Caki2 (cell line): ENCODE data around the gene BHLHE23. TPM values are rescaled to one million over a fixed set of nuclear protein-coding genes. Genes with fewer than 3 reads are reported as not detected.

ENCODE experiments used
- DNase-seq: peaks from one replicate; pipeline ENCODE4 v3.0.0-alpha.2; 2015; ENCODE audit warnings: low read depth
- in situ Hi-C: cut with HindIII; loops from 2 replicates; pipeline ENCODE4 v1.10.0; 2016; ENCODE audit warnings: low sequenced_read_pairs, low pct_unique_long_range_greater_than_20kb, mixed read lengths
- total RNA-seq: library from RNA; depleted of rRNA; stranded (reverse); fragments of >200 nt; shearing (Covaris generic); gene quantifications from 2 replicates; pipeline ENCODE4 v1.2.3, GENCODE V29; 2014; ENCODE audit warnings: low replicate concordance

The BHLHE23 gene
- total RNA-seq, 1 experiment from 2014 or later, result not detected

- in situ Hi-C loops, result loop anchor here (25.0 kb wide), 1 partner anchor 140 kb away; the partner anchor contains the start of gene TCFL5
- no peak for DNase-seq
Observed at GRCh38 chr20:63002511-63002910, 4.3 kb downstream of the BHLHE23 start.

DNA sequence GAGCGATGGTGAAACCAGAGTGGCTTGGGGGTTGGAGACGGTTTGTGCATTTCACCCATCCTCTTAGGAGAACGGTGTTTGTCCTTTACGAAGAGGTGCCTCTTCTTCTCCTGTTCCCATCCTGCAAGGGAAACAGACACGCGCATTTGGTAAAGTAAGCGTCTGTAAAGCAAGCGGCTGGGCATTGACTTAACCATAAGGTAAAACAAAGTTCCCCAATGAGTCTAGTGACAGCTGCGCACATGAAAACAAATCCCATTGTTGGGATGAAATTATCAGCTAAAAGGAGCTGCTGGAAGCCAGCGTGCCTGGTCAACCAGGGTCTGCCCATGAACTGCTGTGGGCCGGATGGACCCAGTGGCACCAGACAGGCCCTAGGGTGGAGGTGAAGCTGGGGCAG lies 5.8 kb downstream of the BHLHE23 start:
- no peak for DNase-seq
- in situ Hi-C loops, result loop anchor here (25.0 kb wide), 1 partner anchor 139 kb away; the partner anchor contains the start of gene TCFL5

DNA sequence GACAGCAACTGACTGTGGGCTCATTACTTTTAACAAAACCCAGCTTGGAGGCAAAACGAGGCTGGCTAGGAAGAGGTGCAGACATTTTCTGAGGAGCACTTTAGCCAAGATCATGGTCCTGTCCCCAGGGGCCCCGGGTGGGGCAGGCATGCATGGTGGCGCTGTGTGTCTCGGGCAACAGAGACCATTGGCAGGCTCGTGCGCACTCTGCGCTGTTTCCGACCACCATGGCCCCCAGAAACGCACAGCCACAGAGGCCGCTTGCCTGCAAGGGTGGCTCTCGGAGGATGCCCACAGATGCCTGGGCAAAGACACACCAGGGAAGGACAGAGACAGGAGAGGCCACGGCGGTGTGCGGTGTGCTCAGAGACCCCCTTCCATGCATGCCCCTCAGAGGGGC lies 6.7 kb downstream of the BHLHE23 start:
- in situ Hi-C loops, result loop anchor here (25.0 kb wide), 1 partner anchor 138 kb away; the partner anchor contains the start of gene TCFL5
- no peak for DNase-seq

DNA sequence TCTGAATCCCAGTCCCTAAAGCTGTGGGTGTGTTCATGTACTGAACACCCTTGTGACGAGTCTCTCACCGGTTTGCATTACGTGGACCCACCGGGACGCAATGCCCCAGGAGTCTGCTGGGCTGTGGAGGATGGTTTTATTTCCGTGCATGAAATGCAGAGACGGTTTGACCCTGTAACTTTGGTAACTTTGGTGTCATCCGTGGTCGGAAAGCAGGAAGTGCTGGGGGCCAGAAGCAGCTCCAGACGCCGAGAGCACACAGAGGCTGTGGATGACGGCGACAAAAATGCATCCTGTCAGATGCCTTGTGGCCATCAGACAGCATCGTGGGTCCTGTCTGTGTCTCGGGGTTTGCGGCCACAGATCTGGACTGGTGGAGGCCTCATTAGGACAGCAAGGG lies 7.2 kb downstream of the BHLHE23 start:
- DNase-seq, result no peak
- in situ Hi-C loops, result no loop called here

DNA sequence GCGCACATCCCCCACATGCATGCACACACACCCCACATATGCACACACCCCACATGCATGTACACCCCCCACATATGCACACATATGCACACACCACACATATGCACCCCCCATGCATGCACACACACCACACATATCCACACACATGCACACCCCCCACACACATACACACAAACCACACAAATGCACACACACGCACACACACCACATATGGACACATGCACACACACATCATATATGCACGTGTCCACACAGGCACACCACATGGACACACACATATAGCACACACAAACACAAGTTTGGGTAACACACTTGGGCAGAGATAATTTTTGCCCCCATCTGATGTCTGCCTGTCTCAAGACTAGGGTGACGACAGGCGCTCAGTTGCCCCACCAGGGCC lies 8.3 kb downstream of the BHLHE23 start:
- DNase-seq, result no peak
- in situ Hi-C loops, result no loop called here

DNA sequence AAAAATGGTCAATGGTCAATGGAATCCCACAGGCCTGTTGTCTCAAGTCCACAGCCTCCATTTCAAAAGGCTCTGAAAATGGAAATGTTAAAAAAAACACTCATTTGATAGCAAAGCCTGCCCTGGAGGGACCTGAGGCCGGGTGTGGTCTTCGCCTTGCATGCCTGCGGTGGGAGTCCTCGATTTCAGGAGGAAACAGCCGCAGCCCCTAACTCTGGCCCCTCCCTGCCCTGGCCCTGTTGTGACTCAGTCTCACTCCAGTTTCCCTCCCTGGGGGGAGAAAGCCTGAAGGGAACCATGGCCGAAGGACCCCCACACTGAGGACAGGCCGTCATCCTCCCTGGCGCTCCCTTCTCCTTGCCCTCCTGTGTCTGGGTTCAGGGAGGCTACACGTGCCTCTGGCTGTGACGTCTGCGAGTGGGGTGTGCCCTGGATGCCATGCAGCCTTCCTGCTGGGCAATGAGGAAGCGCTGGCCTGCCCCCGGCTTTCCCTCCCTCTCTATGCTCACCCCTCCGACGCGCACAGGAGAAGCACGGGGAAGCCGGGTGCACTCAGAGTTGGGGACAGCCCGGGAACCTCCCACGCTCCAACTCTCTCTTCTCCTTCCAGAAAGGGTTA lies 9.2 kb downstream of the BHLHE23 start:
- in situ Hi-C loops, result no loop called here
- DNase-seq, result no peak

DNA sequence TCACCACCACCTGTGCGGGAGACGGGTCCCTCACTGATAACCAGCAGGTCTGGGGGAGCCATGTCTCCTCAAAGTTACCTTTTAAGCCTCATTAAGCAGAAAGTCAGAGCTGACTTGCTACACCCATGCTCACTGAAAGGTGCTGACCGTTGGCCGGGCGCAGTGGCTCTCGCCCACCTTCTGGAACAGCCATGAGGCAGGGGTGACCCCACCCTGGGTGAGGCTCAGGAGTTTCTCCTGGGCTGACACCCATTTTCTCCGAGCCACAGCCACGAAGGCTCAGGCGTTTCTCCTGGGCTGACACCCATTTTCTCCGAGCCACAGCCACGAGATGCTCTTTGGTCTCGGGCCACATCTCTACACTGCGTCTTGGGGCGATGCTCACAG lies 10.2 kb downstream of the BHLHE23 start:
- no peak for DNase-seq
- in situ Hi-C loops, result no loop called here

DNA sequence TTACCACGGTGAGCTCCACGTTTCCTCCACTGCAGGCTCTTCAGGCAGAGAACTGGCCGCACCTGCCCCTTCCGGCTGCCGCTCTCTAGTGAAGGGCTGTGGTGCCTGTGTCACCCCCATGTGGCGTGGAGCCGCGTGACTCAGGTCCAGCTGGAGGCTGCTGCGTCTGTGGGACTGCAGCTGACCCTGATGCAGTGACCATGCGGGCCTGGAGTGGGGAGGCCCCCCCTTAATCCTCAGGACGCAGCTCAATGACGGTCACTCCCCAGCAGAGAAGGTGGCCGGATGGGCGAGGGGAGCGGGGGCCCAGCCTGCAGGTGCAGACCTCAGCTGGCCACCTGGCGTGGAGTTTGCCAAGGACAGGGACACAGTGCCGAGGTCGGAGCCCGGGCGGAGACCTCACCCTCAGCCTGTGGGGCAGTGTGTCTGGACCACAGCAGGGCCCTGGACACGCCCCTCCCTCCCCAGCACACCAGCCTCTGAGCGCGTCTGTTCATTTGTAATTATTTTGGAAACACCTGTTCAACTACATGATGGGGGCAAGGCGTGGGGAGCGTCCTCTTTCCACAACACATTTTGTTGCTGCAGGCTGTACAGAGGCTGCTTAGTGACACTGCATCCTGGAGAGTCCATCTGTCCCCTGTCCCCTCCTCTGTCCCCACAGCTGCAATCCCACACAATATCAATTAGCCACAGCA lies 10.7 kb downstream of the BHLHE23 start:
- DNase-seq, result no peak
- in situ Hi-C loops, result no loop called here

DNA sequence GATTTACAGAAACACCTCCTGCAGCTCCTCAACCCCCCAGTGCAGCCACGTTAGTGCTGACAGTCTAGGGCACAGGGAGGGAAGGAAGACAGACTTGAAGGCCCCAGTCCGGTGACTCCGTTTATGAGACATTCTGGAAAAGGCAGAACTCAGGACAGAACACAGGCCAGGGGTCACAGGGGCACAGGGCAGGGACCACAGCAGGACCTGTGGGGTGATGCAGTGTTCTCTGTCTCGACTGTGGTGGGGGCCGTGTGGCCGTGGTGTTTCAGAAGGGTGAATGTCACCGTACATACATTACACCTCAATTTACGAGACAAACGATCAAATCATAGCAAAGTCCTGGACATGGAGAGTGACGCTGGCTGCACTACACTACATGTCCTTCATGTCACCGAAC lies 11.3 kb downstream of the BHLHE23 start:
- no peak for DNase-seq
- in situ Hi-C loops, result no loop called here

GRCh38 chr20:62994869-62995281 lies 11.9 kb downstream of the BHLHE23 start:
- DNase-seq, result no peak
- in situ Hi-C loops, result no loop called here

GRCh38 chr20:62993856-62994494 lies 12.8 kb downstream of the BHLHE23 start:
- DNase-seq, result no peak
- in situ Hi-C loops, result no loop called here

- DNase-seq, result no peak
- in situ Hi-C loops, result no loop called here
Observed at GRCh38 chr20:62991863-62992262, 14.9 kb downstream of the BHLHE23 start.

- DNase-seq, result no peak
- in situ Hi-C loops, result no loop called here
Observed at GRCh38 chr20:62991196-62991807, 15.5 kb downstream of the BHLHE23 start.

GRCh38 chr20:62990306-62990825 lies 16.4 kb downstream of the BHLHE23 start:
- in situ Hi-C loops, result no loop called here
- no peak for DNase-seq

- no peak for DNase-seq
- in situ Hi-C loops, result no loop called here
Observed at GRCh38 chr20:62989201-62989601, 17.6 kb downstream of the BHLHE23 start.

DNA sequence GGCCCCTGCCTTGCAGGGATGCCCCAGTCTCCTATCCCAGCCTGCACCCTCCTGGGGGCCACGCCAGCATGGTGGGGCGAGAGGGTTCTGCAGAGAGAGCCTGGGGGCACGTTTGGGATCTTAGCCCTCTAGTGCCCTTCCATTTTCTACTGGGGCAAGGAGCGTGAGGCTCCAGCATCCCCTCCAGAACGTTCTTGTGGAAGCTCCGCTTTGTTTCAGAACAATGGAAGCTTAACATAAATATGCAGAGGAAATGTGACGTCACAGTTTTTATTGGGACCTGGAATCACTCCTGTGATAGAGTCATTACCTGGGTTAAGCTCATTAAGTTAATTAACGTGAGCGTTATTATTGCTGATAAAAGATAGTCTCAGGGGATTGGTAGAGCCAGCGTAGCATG lies 19.6 kb downstream of the BHLHE23 start:
- in situ Hi-C loops, result no loop called here
- DNase-seq, result no peak

DNA sequence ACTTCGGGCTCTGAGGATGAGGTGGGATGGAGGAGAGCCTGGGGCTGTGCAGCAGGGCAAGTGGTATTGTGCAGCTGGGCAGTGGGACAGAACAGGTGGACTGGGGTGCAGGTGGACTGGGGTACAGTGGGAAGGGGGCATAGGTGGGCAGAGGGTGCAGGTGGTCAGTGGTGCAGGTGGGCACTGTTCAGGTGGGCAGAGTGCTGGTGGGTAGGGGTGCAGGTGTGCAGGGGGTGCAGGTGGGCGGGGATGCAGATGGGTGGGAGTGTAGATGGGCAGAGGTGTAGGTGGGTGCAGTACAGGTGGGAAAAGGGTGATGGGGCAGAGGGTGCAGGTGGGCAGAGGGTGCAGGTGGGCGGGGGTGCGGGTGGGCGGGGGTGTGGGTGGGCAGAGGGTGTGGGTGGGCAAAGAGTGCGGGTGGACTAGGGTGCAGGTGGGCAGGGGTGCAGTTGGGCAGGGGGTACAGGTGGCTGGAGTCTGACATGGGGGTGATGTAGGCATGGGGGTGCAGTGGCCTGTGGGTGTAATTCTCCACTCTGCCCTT lies 20.4 kb downstream of the BHLHE23 start:
- DNase-seq, result no peak

DNA sequence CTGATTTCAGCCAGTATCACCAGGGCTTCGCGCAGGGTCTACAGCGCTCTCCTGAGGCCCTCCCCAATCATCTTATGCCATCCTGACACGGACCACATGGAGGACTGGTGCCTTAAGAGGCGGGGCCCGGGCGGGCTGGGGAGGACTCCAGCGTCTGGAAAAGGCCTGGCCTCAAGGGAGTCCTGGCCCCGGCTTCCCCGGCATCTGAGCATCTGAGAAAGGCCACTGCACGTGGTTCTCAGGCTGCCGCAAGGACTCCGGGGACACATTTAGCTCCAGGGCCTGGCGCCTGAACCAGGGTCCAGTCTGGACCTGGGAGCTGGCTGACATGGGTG lies 21.4 kb downstream of the BHLHE23 start:
- in situ Hi-C loops, result no loop called here
- DNase-seq, result no peak

More for the DNA sequence above, 20.4 kb downstream of the BHLHE23 start:
- in situ Hi-C loops, result no loop called here
